GM12891 (cell line): Measurements from ENCODE around the gene ZIC4.

ENCODE experiments used
- POLR2A ChIP-seq: IDR thresholded peaks from 2 replicates; pipeline ENCODE4 v1.6.1; 2011; ENCODE audit warnings: low read depth, low read length, control low read depth
- POLR2AphosphoS5 ChIP-seq: IDR thresholded peaks from 2 replicates; pipeline ENCODE4 v1.6.1; 2011; ENCODE audit warnings: low read depth, low read length, control low read depth
- POU2F2 ChIP-seq: IDR thresholded peaks from 2 replicates; pipeline ENCODE4 v1.6.1; 2011; ENCODE audit warnings: low read depth, mild to moderate bottlenecking, control low read depth, low read length, moderate library complexity
- TAF1 ChIP-seq: IDR thresholded peaks from 2 replicates; pipeline ENCODE4 v1.6.1; 2011; ENCODE audit warnings: low read depth, low read length, control low read depth

- TF ChIP-seq TAF1, result no peak
- TF ChIP-seq POLR2A, result no peak
- no peak for TF ChIP-seq POLR2AphosphoS5
- TF ChIP-seq POU2F2, result no peak
Observed at GRCh38 chr3:147373301-147373700, 33.0 kb downstream of the ZIC4 start.
